ENCODE data around the gene CCL5. TPM values are rescaled to one million over a fixed set of nuclear protein-coding genes. Genes with fewer than 3 reads are reported as not detected.

The CCL5 gene
- total RNA-seq, 2 experiments from 2014 or later: 156 to 158 TPM

- Mint-ChIP-seq H3K27ac (peak overlapping the region; percentile 96), H3K9me3 (no peaks in the 10 kb centered on the region), H3K4me3 (peak overlapping the region; percentile 41), H3K27me3 (no peaks in the 10 kb centered on the region), H3K4me1 (ENCODE audit: low read depth) (peaks cover 75% of the 10 kb centered on the region), H3K36me3 (ENCODE audit: low read depth) (peaks cover 3% of the 10 kb centered on the region)
- intact Hi-C loops (cut with micrococcal nuclease): loop anchor here (10.0 kb wide), 1 partner anchor 199 kb away; the partner anchor contains the start of gene CCL3
- ATAC-seq (peak; percentile 52), DNase-seq (peak; percentile 82)
- TF ChIP-seq CTCF (IDR thresholded peaks at IDR 0.05): no peak
- ChIA-PET POLR2A (interaction anchor here (0.6 to 17.7 kb wide), 5 partner anchors 10 to 193 kb away, joined by 3 to 239 read pairs (median 3); partner anchors contain the start of genes CCL5 and TAF15), CTCF (interaction anchor here (0.8 to 1.7 kb wide), 3 partner anchors 10 to 25 kb away, joined by 3 to 5 read pairs (median 3); no protein-coding TSS in a partner anchor)
These were observed 15.8 kb upstream of the CCL5 start for GRCh38 chr17:35895636-35896587.

GRCh38 chr17:35894206-35894605, 14.0 kb upstream of the CCL5 start:
- CTCF ChIA-PET: no interaction called here
- Mint-ChIP-seq H3K36me3 (ENCODE audit: low read depth) (no peaks in the 10 kb centered on the region), H3K4me1 (ENCODE audit: low read depth) (peaks cover 75% of the 10 kb centered on the region), H3K27ac (peak overlapping the region; percentile 22), H3K9me3 (no peaks in the 10 kb centered on the region), H3K27me3 (no peaks in the 10 kb centered on the region), H3K4me3 (no peak overlapping the region)
- TF ChIP-seq CTCF (IDR thresholded peaks at IDR 0.05): no peak
- no peak for DNase-seq
- no peak for ATAC-seq
- intact Hi-C loops (cut with micrococcal nuclease): loop anchor here (10.0 kb wide), 1 partner anchor 201 kb away; the partner anchor contains the start of gene CCL3
- POLR2A ChIA-PET: interaction anchor here (0.6 to 17.7 kb wide), 2 partner anchors 17 to 213 kb away, joined by 3 to 239 read pairs; partner anchors contain the start of gene CCL5

DNA sequence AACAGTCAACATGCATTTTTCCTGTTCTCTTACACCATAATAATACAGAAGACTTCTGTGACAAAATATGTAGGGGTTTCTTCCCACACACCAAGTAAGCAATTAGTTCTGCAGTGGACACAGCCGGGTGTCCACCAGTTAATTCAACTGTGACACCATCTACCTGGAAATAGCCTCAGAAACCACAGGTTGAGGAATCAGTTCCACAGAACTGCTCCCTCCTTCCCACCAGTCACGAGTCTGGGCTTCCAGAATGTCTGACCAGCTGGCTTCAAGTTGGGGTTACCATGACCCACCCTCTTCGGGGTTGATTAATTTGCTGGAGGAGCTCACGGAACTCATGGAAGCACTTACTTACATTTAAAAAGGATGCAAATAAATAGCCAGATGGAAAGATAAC, 13.6 kb upstream of the CCL5 start:
- intact Hi-C loops (cut with micrococcal nuclease): loop anchor here (10.0 kb wide), 1 partner anchor 201 kb away; the partner anchor contains the start of gene CCL3
- H3K36me3 Mint-ChIP-seq (ENCODE audit: low read depth): no peaks in the 10 kb centered on the region
- no peak for ATAC-seq
- ChIA-PET CTCF (interaction anchor here (1.0 to 1.6 kb wide), 2 partner anchors 21 to 179 kb away, joined by 3 read pairs; no protein-coding TSS in a partner anchor), POLR2A (interaction anchor here (0.6 to 17.7 kb wide), 2 partner anchors 16 to 214 kb away, joined by 3 to 239 read pairs; partner anchors contain the start of gene CCL5)
- H3K27ac Mint-ChIP-seq: no peak overlapping the region
- peaks cover 75% of the 10 kb centered on the region for H3K4me1 Mint-ChIP-seq (ENCODE audit: low read depth)
- no peak for TF ChIP-seq CTCF (IDR thresholded peaks at IDR 0.05)
- no peak for DNase-seq
- H3K9me3 Mint-ChIP-seq: no peaks in the 10 kb centered on the region
- no peak overlapping the region for H3K4me3 Mint-ChIP-seq
- no peaks in the 10 kb centered on the region for H3K27me3 Mint-ChIP-seq

- ATAC-seq: peak; percentile 59
- no peaks in the 10 kb centered on the region for H3K9me3 Mint-ChIP-seq
- no peaks in the 10 kb centered on the region for H3K36me3 Mint-ChIP-seq (ENCODE audit: low read depth)
- POLR2A ChIA-PET: interaction anchor here (0.9 to 17.7 kb wide), 3 partner anchors 11 to 51 kb away, joined by 3 to 239 read pairs (median 3); partner anchors contain the start of genes CCL5 and LYZL6
- CTCF ChIA-PET: interaction anchor here (0.9 to 2.0 kb wide), 9 partner anchors 12 to 256 kb away, joined by 3 to 6 read pairs (median 3); partner anchors contain the start of gene CCL5
- DNase-seq: peak; percentile 90
- H3K4me1 Mint-ChIP-seq (ENCODE audit: low read depth): peaks cover 71% of the 10 kb centered on the region
- H3K27me3 Mint-ChIP-seq: no peaks in the 10 kb centered on the region
- TF ChIP-seq CTCF (IDR thresholded peaks at IDR 0.05): no peak
- intact Hi-C loops (cut with micrococcal nuclease): loop anchor here (10.0 kb wide), 1 partner anchor 202 kb away; the partner anchor contains the start of gene CCL3
- peak overlapping the region; percentile 86 for H3K27ac Mint-ChIP-seq
- H3K4me3 Mint-ChIP-seq: no peak overlapping the region
These were observed 12.2 kb upstream of the CCL5 start for GRCh38 chr17:35892091-35893035.

Measured in activated CD8-positive, alpha-beta T cell treated with anti-CD3 and anti-CD28 coated beads for 36 hours (primary cell).